GM18868 (cell line): ENCODE data around the gene FOXD3.
A peak's percentile ranks its signal among the peaks of the same experiment; 100 is the strongest.
"Not testable (repeated sequence)": the region's sequence is repeated elsewhere in the genome, so short reads cannot be mapped to it uniquely, and the experiment has no call there.

ENCODE experiments used
- ATAC-seq: cut with Tn5 transposase; IDR thresholded peaks from one replicate; pipeline ENCODE4 v1.9.1; 2021; ENCODE audit warnings: mild to moderate bottlenecking, moderate library complexity; ENCODE audit not compliant: unreplicated experiment

FOXD3 gene

GRCh38 chr1:63356234-63356633, 33.9 kb downstream of the FOXD3 start:
- not testable (repeated sequence) for ATAC-seq

DNA sequence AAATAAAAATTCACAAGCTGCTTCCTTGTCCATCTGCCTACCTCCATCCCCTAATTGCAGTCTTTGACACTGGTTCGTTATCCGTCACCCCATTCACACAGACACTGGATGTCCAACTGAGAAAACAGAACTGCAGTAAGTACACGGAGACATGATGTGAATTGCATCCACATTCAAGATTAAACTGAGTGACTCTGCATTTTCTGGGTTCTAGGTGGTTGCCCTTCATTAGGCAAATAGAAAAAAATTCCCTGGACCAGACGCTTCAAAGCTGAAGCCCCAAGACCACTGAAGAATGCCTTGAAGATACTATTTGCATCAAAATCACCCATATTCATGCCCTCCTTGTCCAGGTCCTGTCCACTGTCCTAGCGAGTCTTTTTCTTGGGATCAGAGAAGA, 37.2 kb downstream of the FOXD3 start:
- no peak for ATAC-seq

- no peak for ATAC-seq
Measured at GRCh38 chr1:63362073-63362472, 39.7 kb downstream of the FOXD3 start.

- no peak for ATAC-seq
Measured at GRCh38 chr1:63362578-63362977, 40.2 kb downstream of the FOXD3 start.

DNA sequence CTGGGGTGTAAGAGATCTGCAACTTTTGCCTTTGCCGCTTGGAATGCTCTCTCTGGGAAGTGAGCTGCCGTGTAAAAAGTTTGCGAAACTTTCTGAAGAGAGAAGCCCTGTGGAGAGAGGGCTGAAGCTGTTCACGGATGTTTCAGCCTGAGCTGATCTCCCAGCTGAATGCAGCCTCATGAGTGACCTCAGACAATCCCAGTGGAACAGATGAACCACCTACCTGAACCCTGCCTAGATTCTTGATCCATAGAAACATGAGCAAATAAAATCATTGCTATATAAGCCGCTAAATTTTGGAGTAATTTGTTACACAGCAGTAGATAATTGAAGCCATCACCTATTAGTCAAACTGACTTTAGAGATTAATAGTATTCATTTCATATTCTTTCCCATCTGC, 40.6 kb downstream of the FOXD3 start:
- no peak for ATAC-seq

- no peak for ATAC-seq
Measured at GRCh38 chr1:63366908-63367214, 44.5 kb downstream of the FOXD3 start.

DNA sequence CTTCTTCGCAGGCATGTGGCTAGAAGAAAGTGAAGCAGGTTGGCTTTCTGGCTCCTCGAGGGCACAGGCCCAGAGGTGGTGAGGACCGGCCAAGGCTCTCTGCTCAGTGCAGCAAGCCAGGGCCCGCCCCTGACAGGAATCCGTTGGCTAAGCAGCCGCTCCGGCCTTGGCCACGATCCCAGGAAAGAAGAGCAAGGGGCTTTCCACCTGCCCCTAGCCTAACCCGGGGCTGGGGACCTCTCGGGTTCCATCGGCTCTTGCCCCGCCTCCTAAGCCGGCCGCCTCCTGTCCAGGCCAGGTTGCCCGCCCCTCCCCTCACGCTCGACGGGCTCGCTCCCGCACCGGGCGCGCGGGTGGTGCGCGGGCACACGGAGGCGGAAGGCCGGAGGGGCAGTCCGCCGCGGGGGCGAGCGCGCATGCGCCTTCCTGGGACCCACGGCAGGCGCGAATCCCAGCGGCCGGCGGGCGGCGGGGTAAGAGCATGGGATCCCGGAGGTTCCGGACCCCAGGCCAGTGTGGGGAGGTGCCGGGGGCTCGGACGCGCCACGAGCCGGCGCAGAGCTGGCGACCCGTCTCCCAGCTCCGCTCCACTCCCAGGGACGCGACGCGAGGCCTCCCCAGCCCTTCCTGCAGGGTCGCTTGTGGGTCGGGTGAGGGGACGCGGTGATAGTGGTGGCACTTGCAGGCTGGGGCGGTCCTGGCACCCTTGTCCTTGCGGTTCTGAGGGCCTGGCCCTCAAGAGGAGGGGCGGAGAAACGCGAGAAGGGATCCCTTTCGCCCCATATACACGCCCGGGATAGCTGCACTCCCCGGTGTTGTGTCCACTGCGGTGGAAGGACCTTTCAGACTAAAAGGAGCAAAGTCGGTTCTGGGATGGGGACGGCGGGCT, 45.1 kb downstream of the FOXD3 start, which contains the start of gene ALG6:
Gene ALG6 (plus strand): TSS at position 413 of the 889 bp plus-strand sequence. CDS start 3,351 bp downstream, outside the sequence.
- peak; percentile 93 for ATAC-seq

DNA sequence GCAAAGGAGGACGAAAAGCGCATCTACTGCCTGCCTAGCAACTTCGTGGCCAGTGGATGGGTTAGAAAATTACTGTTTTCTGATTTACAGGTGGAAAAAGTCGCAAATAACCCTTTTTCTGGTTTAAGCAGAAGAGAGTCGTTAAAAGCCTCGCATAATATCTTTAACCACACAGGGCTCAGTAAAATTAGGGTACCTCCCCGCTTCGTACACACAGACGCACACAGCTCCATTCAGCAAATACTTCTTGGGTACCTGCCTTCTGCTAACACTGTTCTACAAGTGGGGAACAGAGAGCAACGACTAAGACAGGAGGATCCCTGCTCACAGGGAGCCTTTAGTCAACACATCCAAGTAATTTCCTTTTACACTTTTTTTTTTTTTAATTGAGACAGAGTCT, 45.8 kb downstream of the FOXD3 start:
- peak; percentile 2 for ATAC-seq
